HEK293 (cell line): ENCODE results near the gene SLC35B3.

ENCODE experiments used
- SALL2 ChIP-seq: fragments of 450-650 bp; formaldehyde crosslinking; IDR thresholded peaks from 2 replicates; pipeline ENCODE4 v1.5.0; 2017; ENCODE audit warnings: missing biosample characterization, mild to moderate bottlenecking, missing genetic modification characterization, borderline replicate concordance
- ZNF571 ChIP-seq: fragments of 450-650 bp; formaldehyde crosslinking; IDR thresholded peaks from 2 replicates; pipeline ENCODE4 v1.5.0; 2017; ENCODE audit warnings: missing biosample characterization, missing genetic modification characterization
- ZNF76 ChIP-seq: fragments of 450-650 bp; formaldehyde crosslinking; IDR thresholded peaks from 2 replicates; pipeline ENCODE4; 2016; ENCODE audit warnings: low read depth, missing biosample characterization, missing genetic modification characterization, borderline replicate concordance
- TF ChIP-seq, protein P1 (sequence below): fragments of 450-650 bp; formaldehyde crosslinking; IDR thresholded peaks from 2 replicates; pipeline ENCODE4 v1.5.1; 2016; ENCODE audit warnings: missing biosample characterization, missing genetic modification characterization
- TF ChIP-seq, protein P2 (sequence below): fragments of 450-650 bp; formaldehyde crosslinking; IDR thresholded peaks from 2 replicates; pipeline ENCODE4 v1.5.1; 2016; ENCODE audit warnings: missing biosample characterization, missing genetic modification characterization
- TF ChIP-seq, protein P3 (sequence below): fragments of 450-650 bp; formaldehyde crosslinking; IDR thresholded peaks from 2 replicates; pipeline ENCODE4 v1.5.1; 2016; ENCODE audit warnings: missing biosample characterization, missing genetic modification characterization

DNA sequence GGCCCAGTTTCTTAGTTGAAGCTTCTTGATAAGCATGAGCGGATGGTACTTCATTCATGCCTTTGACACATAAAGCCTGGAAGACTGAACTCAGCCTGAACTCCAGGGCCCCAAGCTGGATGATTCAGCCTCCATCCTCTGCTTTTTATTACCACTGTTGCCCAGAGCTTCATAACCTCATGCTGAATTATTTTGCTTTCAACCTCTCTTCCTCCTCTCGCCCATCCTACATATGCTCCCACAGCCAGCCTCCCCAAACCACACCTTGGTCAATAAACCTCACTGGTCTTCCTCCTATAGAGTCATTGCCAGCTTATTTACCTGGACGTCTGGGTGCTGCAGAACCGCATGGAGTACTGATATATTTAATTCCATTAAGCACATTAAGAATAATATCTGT, 59.4 kb downstream of the SLC35B3 start:
- TF ChIP-seq, protein P1, sequence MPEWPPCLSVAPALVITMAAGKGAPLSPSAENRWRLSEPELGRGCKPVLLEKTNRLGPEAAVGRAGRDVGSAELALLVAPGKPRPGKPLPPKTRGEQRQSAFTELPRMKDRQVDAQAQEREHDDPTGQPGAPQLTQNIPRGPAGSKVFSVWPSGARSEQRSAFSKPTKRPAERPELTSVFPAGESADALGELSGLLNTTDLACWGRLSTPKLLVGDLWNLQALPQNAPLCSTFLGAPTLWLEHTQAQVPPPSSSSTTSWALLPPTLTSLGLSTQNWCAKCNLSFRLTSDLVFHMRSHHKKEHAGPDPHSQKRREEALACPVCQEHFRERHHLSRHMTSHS (tag by site-specific recombination): no peak
- TF ChIP-seq, protein P2, sequence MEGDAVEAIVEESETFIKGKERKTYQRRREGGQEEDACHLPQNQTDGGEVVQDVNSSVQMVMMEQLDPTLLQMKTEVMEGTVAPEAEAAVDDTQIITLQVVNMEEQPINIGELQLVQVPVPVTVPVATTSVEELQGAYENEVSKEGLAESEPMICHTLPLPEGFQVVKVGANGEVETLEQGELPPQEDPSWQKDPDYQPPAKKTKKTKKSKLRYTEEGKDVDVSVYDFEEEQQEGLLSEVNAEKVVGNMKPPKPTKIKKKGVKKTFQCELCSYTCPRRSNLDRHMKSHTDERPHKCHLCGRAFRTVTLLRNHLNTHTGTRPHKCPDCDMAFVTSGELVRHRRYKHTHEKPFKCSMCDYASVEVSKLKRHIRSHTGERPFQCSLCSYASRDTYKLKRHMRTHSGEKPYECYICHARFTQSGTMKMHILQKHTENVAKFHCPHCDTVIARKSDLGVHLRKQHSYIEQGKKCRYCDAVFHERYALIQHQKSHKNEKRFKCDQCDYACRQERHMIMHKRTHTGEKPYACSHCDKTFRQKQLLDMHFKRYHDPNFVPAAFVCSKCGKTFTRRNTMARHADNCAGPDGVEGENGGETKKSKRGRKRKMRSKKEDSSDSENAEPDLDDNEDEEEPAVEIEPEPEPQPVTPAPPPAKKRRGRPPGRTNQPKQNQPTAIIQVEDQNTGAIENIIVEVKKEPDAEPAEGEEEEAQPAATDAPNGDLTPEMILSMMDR: no peak
- TF ChIP-seq SALL2 (tag by site-specific recombination) (no peak), ZNF76 (tag by site-specific recombination) (no peak), ZNF571 (no peak)
- TF ChIP-seq, protein P3, sequence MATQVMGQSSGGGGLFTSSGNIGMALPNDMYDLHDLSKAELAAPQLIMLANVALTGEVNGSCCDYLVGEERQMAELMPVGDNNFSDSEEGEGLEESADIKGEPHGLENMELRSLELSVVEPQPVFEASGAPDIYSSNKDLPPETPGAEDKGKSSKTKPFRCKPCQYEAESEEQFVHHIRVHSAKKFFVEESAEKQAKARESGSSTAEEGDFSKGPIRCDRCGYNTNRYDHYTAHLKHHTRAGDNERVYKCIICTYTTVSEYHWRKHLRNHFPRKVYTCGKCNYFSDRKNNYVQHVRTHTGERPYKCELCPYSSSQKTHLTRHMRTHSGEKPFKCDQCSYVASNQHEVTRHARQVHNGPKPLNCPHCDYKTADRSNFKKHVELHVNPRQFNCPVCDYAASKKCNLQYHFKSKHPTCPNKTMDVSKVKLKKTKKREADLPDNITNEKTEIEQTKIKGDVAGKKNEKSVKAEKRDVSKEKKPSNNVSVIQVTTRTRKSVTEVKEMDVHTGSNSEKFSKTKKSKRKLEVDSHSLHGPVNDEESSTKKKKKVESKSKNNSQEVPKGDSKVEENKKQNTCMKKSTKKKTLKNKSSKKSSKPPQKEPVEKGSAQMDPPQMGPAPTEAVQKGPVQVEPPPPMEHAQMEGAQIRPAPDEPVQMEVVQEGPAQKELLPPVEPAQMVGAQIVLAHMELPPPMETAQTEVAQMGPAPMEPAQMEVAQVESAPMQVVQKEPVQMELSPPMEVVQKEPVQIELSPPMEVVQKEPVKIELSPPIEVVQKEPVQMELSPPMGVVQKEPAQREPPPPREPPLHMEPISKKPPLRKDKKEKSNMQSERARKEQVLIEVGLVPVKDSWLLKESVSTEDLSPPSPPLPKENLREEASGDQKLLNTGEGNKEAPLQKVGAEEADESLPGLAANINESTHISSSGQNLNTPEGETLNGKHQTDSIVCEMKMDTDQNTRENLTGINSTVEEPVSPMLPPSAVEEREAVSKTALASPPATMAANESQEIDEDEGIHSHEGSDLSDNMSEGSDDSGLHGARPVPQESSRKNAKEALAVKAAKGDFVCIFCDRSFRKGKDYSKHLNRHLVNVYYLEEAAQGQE (tag by site-specific recombination): no peak
